Stimulated activated CD8-positive, alpha-beta memory T cell treated with anti-CD3 and anti-CD28 coated beads, Interleukin-7, amount 100 ng/mL, for 48 hours (primary cell): ENCODE results near the gene PF4V1.

Experiments used
- DNase-seq, 2 donors: peaks; one replicate each; pipeline ENCODE4 v3.0.0-alpha.2; 2020; ENCODE audit warnings: low read depth in 1 of 2; ENCODE audit errors: extremely low read depth in 1 of 2

The PF4V1 gene

DNA sequence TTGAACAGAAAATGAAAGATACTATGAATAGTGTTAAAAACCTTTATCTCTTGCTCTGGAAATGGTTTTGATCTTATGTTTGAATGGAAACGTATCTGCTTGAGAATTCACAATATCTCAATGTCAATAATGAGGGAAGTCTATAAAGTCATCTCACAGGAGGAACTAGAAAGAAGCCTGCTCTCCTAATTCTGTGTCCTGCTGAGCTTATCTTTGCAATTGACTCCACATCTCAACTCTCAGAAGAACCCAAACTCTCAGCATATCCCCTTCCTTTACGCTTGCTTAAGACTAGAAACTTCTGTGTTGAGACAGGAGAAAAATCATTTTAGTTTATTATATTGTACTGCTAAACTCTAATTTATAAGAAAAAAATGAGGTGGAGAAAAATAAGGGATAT, 8.3 kb upstream of the PF4V1 start:
- DNase-seq, result no peak

- DNase-seq, result no peak
Measured at GRCh38 chr4:73847526-73848182, 5.4 kb upstream of the PF4V1 start.

DNA sequence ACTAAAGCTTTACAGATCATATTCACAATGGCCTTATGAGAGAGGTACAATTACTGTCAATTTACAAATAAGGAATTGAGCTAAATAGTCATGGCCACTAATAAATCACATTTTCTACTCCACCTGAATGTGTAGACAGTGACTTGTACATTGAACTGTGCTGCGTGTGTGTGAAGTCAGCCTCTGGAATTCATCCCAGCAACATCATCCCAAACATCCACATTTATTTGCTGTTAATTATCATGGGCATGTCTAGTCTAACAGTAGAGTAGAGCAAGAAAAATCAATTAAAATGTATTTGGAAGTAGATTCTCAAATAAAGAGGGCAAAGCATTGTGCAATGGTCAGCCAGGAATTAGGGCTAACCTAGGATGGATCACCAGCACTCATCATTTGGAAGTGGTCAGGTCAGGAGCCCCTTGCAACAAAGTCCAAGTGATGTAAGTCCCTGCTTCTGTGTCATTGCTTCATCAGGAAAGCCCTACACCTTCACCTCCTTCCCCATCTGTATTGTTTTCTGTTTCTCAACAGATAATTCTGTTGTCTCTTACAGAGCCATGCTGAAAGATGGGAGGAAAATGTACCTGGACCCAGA, 4.8 kb upstream of the PF4V1 start:
- no peak for DNase-seq

DNA sequence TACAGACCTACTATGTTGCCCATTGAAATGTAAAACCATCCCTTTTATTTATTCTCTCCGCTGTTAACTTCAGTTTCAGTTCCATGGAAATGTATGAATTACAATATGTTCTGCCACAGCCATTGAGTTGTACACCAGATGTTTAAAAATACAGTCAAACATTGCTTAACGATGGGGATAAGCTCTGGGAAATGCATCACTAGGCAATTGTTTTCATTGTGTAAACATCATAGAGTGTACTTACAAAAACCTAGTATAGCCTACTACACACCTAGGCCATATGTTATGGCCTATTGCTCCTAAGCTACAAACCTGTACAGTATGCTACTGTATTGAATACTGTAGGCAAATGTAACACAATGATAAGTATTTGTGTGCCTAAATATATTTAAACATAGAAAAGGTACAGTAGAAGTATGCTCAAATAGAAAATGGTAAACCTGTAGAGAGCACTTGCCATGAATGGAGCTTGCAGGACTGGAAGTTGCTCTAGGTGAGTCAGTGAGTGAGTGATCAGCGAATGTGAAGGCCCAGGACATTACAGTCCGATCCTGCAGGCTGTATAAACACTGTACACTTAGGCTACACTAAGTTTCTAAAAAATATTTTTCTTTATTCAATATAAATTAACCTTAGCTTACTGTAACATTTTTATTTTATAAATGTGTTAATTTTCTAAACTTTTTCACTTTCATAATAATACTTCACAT, 2.7 kb upstream of the PF4V1 start:
- DNase-seq, result no peak

GRCh38 chr4:73851293-73851692, 1.8 kb upstream of the PF4V1 start:
- DNase-seq, result no peak

DNA sequence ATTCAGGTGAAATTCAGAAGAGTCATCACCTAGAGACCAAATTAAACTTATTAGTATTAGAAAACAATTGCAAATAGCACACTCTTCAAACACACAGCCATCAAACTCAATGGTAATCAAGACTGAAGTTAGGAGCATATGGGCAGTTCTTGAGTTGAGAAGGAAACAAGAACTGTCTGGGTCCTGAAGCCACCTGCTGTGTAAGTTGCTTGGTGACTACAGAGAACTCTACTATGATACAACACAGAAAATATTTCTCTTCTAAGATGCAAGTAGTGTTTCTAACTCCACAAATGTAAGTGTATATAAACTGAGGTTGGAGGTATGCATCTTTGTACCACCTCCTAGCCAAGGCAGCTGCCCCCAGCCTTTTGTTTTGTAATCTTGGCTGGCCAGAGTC, 325 bp upstream of the PF4V1 start:
- DNase-seq, result no peak

- no peak for DNase-seq
Measured at GRCh38 chr4:73853718-73854473, 800 bp downstream of the PF4V1 start.

DNA sequence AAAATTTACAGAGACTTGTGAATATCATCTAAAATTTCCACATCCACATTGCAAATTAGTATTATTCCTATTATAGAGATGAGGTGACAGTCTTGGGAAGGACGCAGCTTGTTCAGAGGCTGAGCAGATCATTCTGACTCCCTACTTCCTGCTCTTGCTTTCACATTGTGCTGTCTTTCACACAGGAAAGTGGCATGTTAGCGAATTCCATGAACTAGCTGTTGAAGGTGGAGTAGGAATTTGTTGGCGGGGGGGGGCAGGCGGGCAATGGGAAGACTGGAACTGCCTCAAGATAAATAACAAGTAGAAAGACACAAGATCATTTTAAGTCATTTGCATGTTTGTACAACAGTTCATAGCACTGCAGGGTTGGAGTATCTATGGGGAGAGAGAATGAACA, 2.3 kb downstream of the PF4V1 start:
- DNase-seq, result no peak

- no peak for DNase-seq
Measured at GRCh38 chr4:73856518-73856917, 3.4 kb downstream of the PF4V1 start.

GRCh38 chr4:73859614-73860088, 6.6 kb downstream of the PF4V1 start:
- DNase-seq, result no peak

GRCh38 chr4:73860181-73860580, 7.1 kb downstream of the PF4V1 start:
- DNase-seq, result no peak

- no peak for DNase-seq
Measured at GRCh38 chr4:73860917-73861316, 7.8 kb downstream of the PF4V1 start.

- no peak for DNase-seq
Measured at GRCh38 chr4:73862322-73862721, 9.2 kb downstream of the PF4V1 start.

DNA sequence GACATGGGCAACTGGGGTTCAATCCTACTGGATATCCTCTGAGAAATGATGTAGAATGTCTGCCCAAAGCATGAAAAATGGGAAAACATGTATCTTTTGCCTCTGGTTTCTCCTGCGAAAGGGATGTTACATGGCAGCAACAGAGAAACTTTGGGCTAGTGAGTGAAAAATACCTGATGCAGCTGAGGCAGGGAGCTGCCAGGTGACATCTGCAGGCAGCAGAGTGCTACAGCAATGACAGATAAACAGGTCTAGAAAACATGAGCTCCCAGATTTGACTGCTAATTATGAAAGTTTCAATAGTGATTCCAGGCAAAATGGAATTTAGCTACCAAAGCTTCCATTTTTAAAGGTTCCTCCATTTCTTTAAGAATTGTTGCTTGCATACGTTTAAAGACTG, 11.3 kb downstream of the PF4V1 start:
- DNase-seq, result no peak

- no peak for DNase-seq
Measured at GRCh38 chr4:73864961-73865360, 11.9 kb downstream of the PF4V1 start.

- no peak for DNase-seq
Measured at GRCh38 chr4:73865431-73866096, 12.5 kb downstream of the PF4V1 start.

DNA sequence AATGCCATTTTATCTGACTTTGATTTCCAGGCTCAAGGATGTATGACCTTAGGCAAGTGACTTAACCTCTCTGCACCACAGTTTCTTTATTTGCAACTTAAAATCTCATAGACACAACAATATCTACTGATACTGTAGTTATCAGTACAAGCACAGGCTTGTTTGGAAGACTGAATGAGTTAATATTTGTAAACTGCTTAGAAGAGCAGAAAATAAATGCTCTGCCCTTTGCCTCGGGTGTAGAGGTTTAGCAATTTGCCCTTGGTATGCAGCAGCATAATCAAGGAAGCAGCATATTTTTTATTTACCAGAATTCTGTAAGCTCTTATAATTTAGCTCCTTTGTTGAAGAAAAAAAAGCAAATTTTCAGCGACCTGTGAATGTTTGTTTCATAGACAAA, 13.2 kb downstream of the PF4V1 start:
- DNase-seq, result no peak

DNA sequence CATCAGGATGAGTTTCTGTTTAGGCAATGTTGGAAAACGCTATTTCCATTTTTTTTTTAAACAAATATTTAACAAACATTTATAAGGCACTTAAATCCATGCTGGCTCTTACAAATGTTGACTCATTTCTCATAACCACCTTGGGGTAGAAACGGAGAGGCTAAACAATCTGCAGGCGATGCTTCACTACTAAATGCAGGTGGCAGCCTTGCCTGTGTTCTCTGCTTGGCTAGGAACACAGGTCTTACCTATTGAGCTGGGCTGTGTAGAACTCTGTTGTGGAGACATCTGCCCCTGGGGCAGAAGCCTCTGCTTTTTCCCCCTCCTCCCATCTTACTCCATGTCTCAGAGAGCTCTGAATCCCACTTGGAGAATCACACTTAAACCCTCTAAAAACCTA, 14.7 kb downstream of the PF4V1 start:
- no peak for DNase-seq

GRCh38 chr4:73868206-73869129, 15.4 kb downstream of the PF4V1 start:
- no peak for DNase-seq
